ENCODE data around the gene STYK1. TPM values are rescaled to one million over a fixed set of nuclear protein-coding genes. Genes with fewer than 3 reads are reported as not detected.

STYK1 gene
- total RNA-seq, 1 experiment from 2014 or later = 8.4 TPM

DNA sequence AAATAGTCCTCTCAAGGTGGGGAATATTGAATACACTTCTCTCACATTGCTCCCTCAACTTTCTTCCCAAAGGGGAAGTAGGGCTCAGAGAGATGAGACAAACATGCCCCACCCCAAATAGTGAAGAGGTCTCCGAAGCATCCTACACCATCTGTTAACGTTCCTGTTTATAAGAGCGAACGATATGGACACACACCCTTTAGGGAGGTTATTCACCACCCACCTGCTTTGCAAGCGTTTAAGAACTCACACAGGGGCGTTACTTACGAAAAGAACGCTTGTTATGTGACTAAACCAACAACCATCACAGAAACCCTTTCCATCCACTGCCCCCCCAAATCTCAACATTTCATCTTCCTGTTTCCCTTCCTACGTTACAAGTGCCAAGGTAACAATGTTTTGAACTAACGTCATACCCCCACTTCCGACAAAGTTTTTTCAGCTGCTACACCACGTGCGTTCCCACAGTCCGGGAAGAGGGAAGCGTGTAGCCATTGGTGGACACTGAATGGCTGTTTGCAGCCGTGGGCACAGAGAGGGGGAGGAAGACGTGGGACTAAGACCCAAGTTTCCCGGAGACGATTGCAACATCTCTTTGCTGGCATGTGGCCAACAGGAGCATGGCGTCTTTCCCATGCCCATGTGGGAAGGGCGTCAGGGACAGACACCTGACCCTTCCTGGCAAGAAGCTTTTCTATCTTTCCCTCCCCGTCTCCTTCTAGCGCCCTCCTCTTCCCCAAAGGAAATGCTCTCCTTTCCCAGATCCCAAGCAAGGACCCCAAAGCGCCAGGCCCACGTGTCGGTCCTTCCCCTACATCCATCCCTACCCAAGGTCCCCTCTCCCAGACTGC lies 48.0 kb upstream of the STYK1 start:
- peak overlapping the region; percentile 89 for H3K4me3 Mint-ChIP-seq (ENCODE audit: low read depth, unreplicated experiment)
- BruUV-seq (replicated peaks) = TSS peak; percentile 67
- intact Hi-C loops (cut with micrococcal nuclease; ENCODE audit: unreplicated experiment) = no loop called here
- peak; percentile 88 for DNase-seq
- TF ChIP-seq, protein P1, sequence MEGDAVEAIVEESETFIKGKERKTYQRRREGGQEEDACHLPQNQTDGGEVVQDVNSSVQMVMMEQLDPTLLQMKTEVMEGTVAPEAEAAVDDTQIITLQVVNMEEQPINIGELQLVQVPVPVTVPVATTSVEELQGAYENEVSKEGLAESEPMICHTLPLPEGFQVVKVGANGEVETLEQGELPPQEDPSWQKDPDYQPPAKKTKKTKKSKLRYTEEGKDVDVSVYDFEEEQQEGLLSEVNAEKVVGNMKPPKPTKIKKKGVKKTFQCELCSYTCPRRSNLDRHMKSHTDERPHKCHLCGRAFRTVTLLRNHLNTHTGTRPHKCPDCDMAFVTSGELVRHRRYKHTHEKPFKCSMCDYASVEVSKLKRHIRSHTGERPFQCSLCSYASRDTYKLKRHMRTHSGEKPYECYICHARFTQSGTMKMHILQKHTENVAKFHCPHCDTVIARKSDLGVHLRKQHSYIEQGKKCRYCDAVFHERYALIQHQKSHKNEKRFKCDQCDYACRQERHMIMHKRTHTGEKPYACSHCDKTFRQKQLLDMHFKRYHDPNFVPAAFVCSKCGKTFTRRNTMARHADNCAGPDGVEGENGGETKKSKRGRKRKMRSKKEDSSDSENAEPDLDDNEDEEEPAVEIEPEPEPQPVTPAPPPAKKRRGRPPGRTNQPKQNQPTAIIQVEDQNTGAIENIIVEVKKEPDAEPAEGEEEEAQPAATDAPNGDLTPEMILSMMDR (IDR thresholded peaks at IDR 0.05; ENCODE audit: unreplicated experiment) = no peak
- H3K9me3 Mint-ChIP-seq (ENCODE audit: low read depth, unreplicated experiment) = no peaks in the 10 kb centered on the region
- CTCF ChIA-PET = no interaction called here
- H3K27me3 Mint-ChIP-seq (ENCODE audit: unreplicated experiment) = no peaks in the 10 kb centered on the region
- peak overlapping the region; percentile 97 for H3K27ac Mint-ChIP-seq (ENCODE audit: unreplicated experiment)
- H3K36me3 Mint-ChIP-seq (ENCODE audit: insufficient read depth, unreplicated experiment) = peaks cover 58% of the 10 kb centered on the region
- peaks cover 29% of the 10 kb centered on the region for H3K4me1 Mint-ChIP-seq (ENCODE audit: low read depth, unreplicated experiment)

- H3K27ac Mint-ChIP-seq (ENCODE audit: unreplicated experiment) = peak overlapping the region; percentile 97
- peaks cover 37% of the 10 kb centered on the region for H3K4me1 Mint-ChIP-seq (ENCODE audit: low read depth, unreplicated experiment)
- CTCF ChIA-PET = no interaction called here
- H3K27me3 Mint-ChIP-seq (ENCODE audit: unreplicated experiment) = no peaks in the 10 kb centered on the region
- TF ChIP-seq, protein P1 (IDR thresholded peaks at IDR 0.05; ENCODE audit: unreplicated experiment) = no peak
- H3K9me3 Mint-ChIP-seq (ENCODE audit: low read depth, unreplicated experiment) = no peaks in the 10 kb centered on the region
- DNase-seq = no peak
- peak overlapping the region; percentile 89 for H3K4me3 Mint-ChIP-seq (ENCODE audit: low read depth, unreplicated experiment)
- BruUV-seq (replicated peaks) = TSS peak; percentile 31
- intact Hi-C loops (cut with micrococcal nuclease; ENCODE audit: unreplicated experiment) = no loop called here
- H3K36me3 Mint-ChIP-seq (ENCODE audit: insufficient read depth, unreplicated experiment) = peaks cover 66% of the 10 kb centered on the region
Measured at GRCh38 chr12:10720974-10721650, 47.3 kb upstream of the STYK1 start.

GRCh38 chr12:10719482-10719881 lies 45.6 kb upstream of the STYK1 start:
- intact Hi-C loops (cut with micrococcal nuclease; ENCODE audit: unreplicated experiment) = no loop called here
- Mint-ChIP-seq H3K4me3 (ENCODE audit: low read depth, unreplicated experiment) (peak overlapping the region; percentile 89), H3K9me3 (ENCODE audit: low read depth, unreplicated experiment) (no peaks in the 10 kb centered on the region), H3K27me3 (ENCODE audit: unreplicated experiment) (no peaks in the 10 kb centered on the region), H3K27ac (ENCODE audit: unreplicated experiment) (peak overlapping the region; percentile 97), H3K36me3 (ENCODE audit: insufficient read depth, unreplicated experiment) (peaks cover 79% of the 10 kb centered on the region), H3K4me1 (ENCODE audit: low read depth, unreplicated experiment) (peaks cover 45% of the 10 kb centered on the region)
- BruUV-seq (replicated peaks) = no TSS peak
- CTCF ChIA-PET = no interaction called here
- no peak for DNase-seq
- TF ChIP-seq, protein P1 (IDR thresholded peaks at IDR 0.05; ENCODE audit: unreplicated experiment) = no peak

- Mint-ChIP-seq H3K27ac (ENCODE audit: unreplicated experiment) (peak overlapping the region; percentile 47), H3K9me3 (ENCODE audit: low read depth, unreplicated experiment) (no peaks in the 10 kb centered on the region), H3K36me3 (ENCODE audit: insufficient read depth, unreplicated experiment) (peaks cover 85% of the 10 kb centered on the region), H3K4me1 (ENCODE audit: low read depth, unreplicated experiment) (peaks cover 45% of the 10 kb centered on the region), H3K4me3 (ENCODE audit: low read depth, unreplicated experiment) (peak overlapping the region; percentile 89), H3K27me3 (ENCODE audit: unreplicated experiment) (no peaks in the 10 kb centered on the region)
- CTCF ChIA-PET = no interaction called here
- intact Hi-C loops (cut with micrococcal nuclease; ENCODE audit: unreplicated experiment) = no loop called here
- DNase-seq = no peak
- no TSS peak for BruUV-seq (replicated peaks)
- TF ChIP-seq, protein P1 (IDR thresholded peaks at IDR 0.05; ENCODE audit: unreplicated experiment) = no peak
Measured at GRCh38 chr12:10718279-10718821, 44.5 kb upstream of the STYK1 start.

All from Calu3 (cell line).